K562 (cell line): ENCODE results near the gene FBXO9.

Source experiments
- CHCHD3 ChIP-seq: fragments of 250-450 bp; sonication (Bioruptor Pico); IDR thresholded peaks from 2 replicates; pipeline ENCODE4 v2.1.2; 2022; ENCODE audit warnings: mild to moderate bottlenecking
- GABPA ChIP-seq: fragments of 200-800 bp; sonication (Bioruptor generic); conservative IDR thresholded peaks from 2 replicates; pipeline ENCODE4 v1.6.1; 2016; ENCODE audit warnings: low read depth, missing genetic modification characterization, missing compliant biosample characterization
- MAX ChIP-seq: sonication (generic); formaldehyde crosslinking; IDR thresholded peaks from 2 replicates; pipeline ENCODE4 v1.9.0; 2022; ENCODE audit warnings: mild to moderate bottlenecking, missing genetic modification reagents
- NELFE ChIP-seq: IDR thresholded peaks from 2 replicates; pipeline ENCODE4 v1.6.1; 2011; ENCODE audit warnings: mild to moderate bottlenecking; ENCODE audit not compliant: insufficient read depth, insufficient read length
- PKNOX1 ChIP-seq: fragments of 450-650 bp; IDR thresholded peaks from 2 replicates; pipeline ENCODE4 v1.6.1; 2016
- TF ChIP-seq, protein P1 (sequence below), 2 experiments: IDR thresholded peaks; 2 replicates each; pipeline ENCODE4 v1.6.1; 2012; ENCODE audit warnings: improper control_type of control experiment in 2 of 2, low read depth in 2 of 2, low read length in 2 of 2, borderline replicate concordance in 1 of 2

DNA sequence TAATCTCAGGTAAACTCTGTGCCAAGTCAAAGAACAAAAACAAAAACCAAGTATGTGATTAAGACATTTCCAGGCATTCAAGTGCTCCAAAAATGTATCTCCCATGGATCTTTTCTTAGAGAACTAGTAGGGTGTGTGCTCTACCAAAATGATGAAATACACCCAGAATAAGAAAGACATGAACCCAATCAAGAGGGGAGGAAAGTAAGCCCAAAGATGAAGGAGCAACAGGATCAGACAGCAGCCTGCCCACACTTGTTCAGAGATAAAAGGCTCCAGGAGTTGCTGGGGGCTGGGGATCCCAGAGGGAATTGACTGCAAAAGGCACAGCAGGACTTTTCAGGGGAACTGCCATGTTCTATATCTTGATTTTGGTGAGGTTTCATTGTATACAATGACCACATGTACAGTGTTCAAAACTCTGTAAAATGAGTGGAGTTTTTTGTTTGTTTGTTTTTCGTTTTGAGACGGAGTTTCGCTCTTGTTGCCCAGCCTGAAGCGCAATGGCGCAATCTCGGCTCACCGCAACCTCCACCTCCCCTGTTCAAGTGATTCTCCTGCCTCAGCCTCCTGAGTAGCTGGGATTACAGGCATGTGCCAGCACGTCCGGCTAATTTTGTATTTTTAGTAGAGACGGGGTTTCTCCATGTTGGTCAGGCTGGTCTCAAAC lies 59.1 kb downstream of the FBXO9 start:
- TF ChIP-seq PKNOX1 (no peak), CHCHD3 (no peak), MAX (CRISPR knock-in tag) (no peak), NELFE (no peak), GABPA (no peak)
- TF ChIP-seq, protein P1, sequence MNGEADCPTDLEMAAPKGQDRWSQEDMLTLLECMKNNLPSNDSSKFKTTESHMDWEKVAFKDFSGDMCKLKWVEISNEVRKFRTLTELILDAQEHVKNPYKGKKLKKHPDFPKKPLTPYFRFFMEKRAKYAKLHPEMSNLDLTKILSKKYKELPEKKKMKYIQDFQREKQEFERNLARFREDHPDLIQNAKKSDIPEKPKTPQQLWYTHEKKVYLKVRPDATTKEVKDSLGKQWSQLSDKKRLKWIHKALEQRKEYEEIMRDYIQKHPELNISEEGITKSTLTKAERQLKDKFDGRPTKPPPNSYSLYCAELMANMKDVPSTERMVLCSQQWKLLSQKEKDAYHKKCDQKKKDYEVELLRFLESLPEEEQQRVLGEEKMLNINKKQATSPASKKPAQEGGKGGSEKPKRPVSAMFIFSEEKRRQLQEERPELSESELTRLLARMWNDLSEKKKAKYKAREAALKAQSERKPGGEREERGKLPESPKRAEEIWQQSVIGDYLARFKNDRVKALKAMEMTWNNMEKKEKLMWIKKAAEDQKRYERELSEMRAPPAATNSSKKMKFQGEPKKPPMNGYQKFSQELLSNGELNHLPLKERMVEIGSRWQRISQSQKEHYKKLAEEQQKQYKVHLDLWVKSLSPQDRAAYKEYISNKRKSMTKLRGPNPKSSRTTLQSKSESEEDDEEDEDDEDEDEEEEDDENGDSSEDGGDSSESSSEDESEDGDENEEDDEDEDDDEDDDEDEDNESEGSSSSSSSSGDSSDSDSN (IDR thresholded peaks at IDR 0.05; ENCODE audit: borderline replicate concordance in 1 of 2, low read depth in 2 of 2, low read length in 2 of 2): no peak
